ENCODE results near the gene WTAP.

Gene WTAP

GRCh38 chr6:159754959-159755914 is 27.9 kb downstream of the WTAP start:
- H3K27ac ChIP-seq: peak overlapping the region; percentile 79
- TF ChIP-seq, protein P1, sequence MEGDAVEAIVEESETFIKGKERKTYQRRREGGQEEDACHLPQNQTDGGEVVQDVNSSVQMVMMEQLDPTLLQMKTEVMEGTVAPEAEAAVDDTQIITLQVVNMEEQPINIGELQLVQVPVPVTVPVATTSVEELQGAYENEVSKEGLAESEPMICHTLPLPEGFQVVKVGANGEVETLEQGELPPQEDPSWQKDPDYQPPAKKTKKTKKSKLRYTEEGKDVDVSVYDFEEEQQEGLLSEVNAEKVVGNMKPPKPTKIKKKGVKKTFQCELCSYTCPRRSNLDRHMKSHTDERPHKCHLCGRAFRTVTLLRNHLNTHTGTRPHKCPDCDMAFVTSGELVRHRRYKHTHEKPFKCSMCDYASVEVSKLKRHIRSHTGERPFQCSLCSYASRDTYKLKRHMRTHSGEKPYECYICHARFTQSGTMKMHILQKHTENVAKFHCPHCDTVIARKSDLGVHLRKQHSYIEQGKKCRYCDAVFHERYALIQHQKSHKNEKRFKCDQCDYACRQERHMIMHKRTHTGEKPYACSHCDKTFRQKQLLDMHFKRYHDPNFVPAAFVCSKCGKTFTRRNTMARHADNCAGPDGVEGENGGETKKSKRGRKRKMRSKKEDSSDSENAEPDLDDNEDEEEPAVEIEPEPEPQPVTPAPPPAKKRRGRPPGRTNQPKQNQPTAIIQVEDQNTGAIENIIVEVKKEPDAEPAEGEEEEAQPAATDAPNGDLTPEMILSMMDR (conservative IDR thresholded peaks at IDR 0.05): no peak

GRCh38 chr6:159756508-159756907 is 29.2 kb downstream of the WTAP start:
- TF ChIP-seq, protein P1 (conservative IDR thresholded peaks at IDR 0.05): no peak
- H3K27ac ChIP-seq: peak overlapping the region; percentile 79; the same call in 1 of the 2 replicates

- TF ChIP-seq, protein P1 (conservative IDR thresholded peaks at IDR 0.05): no peak
- H3K27ac ChIP-seq: peak overlapping the region; percentile 14
These were observed 31.0 kb downstream of the WTAP start for GRCh38 chr6:159758031-159759001.

GRCh38 chr6:159759645-159760044 is 32.3 kb downstream of the WTAP start:
- TF ChIP-seq, protein P1 (conservative IDR thresholded peaks at IDR 0.05): no peak
- H3K27ac ChIP-seq: peak overlapping the region; percentile 94

DNA sequence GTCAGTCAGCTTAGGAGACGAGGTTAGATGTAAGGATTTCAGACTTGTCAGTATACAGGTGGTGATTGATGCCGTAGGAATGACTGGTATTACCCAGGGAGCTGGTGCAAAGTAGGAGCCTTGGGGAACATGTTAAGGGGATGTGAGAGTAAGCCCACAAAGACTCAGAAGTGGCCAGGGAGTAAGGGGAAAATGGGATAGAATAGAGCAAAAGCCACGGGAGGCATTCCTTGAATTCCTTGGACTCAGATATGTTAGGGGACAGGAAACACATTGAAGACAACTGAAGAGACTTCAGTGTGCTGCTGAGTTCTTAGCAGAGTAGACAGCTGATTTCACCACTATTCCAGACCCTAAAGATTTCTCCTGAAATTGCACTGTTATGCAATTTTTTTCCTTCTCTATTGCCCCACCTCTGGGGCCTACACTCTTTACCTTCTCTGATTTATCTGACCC is 33.3 kb downstream of the WTAP start:
- H3K27ac ChIP-seq: peak overlapping the region; percentile 94

DNA sequence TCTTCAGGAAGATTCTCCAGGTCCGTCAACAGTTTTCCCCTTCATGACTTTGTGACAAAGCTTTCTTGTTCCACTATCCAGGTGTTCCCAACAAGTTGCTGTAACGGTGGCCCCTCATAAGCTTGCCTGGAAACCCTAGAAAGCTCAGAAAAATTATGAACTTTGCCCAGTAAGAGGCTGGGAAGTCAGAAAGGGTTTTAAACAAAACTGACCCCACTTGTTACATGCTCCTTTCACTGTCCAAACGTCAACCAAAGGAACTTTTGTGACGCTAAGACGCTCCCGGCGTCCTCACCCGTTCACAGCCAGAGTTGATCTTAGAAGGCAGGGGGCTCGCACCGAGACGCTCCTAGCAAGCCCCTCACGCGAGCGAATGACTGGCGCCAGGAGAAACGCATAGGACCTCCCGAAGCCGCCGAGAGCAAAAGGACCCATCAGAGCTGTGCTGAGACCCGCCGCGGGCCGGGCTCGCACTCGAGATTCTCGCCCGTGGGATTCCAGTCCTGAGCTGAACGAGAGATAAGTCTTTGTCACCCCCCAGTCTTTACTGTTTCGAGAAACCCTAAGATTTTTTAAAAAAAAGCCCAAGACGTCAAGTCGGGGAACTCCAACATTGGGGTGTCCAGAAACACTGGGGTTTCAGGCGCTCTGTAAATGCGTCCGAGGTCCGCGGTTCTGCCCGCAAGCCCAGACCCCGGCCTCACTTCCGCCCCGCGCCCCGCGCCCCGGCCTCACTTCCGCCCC is 34.0 kb downstream of the WTAP start:
- TF ChIP-seq, protein P1 (conservative IDR thresholded peaks at IDR 0.05): no peak
- H3K27ac ChIP-seq: peak overlapping the region; percentile 94

More for the DNA sequence above, 33.3 kb downstream of the WTAP start:
- TF ChIP-seq, protein P1 (conservative IDR thresholded peaks at IDR 0.05): no peak

Measured in VCaP (cell line).